ENCODE measurements around the gene ZNF497.
"Not testable (repeated sequence)": the region's sequence is repeated elsewhere in the genome, so short reads cannot be mapped to it uniquely, and the experiment has no call there.

The ZNF497 gene

DNA sequence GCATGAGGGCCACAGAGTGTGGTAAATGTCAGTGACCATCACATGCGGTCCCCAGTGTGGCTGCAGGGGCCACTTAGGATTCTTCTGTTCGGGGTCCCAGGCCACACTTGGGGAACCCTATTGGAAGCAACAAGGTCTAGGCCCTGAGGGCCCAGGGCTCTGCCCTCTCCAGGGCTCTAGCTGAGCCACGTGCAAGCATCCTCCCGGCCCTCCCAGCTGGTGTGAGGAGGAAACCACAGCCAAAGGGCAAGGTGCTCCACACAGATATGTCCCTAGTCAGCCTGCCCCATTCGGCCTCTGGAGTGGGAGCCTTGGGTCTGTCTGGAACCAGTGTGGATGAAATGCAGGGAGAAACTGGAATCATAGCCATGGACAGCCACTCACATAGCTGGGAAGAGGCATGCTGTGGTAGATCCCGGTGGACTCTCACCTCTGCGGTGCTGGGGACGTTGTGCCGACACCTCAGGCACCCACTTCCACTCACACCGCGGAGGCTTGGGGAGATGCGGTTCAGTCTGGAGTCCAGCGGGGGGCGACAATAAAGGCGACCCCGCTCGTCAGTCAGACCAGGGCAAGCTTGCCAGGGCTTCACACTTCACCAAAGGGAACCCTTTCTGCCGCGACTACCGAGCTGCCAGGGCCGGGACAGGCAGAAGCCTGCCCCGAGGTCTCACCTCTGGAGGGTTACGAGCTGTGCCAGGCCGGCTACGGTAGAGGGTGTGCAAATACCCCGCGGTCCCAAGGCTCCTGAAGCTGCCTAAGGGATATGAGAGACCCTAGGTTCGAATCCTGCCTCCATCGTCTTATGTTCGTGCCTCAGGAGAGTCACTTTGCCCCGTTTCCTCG is 4.3 kb upstream of the ZNF497 start:
- no peak for DNase-seq

DNA sequence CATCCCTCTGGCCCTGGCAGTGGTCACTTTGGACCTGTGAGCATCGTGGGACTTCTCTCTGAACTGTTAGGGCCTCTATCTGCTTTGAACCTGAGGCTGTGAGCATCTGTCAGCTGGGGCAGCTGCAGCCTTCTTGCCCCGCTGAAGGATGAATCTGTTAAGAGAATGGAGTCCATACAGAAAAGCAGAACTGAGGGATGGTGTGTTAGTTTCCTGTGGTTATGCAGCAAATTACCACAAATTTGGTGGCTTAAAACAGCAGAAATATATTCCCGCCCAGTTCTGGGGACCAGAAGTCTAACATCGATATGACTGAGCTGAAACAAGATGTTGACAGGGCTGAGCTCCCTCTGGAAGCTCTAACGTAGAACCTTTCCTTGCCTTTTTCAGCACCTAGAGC is 1.6 kb upstream of the ZNF497 start:
- no peak for DNase-seq

DNA sequence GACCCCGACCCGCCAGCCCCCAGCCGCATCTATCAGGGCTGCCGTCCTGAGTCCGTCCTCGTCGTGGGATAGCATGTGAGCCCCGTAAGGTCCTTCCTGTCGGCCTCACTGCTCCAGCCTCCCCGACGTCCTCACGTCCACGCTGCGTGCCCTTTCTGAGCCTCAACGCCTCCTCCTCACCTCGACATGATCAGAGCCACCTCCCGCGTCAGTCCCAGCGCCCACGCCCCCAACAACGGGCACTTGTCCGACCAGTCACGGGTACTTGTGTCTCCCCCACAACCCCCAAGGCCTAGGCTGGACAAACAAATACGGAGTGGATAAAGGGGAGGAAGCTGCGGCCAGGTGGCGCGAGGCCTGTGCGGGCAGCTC is 665 bp downstream of the ZNF497 start:
- DNase-seq, result no peak

DNA sequence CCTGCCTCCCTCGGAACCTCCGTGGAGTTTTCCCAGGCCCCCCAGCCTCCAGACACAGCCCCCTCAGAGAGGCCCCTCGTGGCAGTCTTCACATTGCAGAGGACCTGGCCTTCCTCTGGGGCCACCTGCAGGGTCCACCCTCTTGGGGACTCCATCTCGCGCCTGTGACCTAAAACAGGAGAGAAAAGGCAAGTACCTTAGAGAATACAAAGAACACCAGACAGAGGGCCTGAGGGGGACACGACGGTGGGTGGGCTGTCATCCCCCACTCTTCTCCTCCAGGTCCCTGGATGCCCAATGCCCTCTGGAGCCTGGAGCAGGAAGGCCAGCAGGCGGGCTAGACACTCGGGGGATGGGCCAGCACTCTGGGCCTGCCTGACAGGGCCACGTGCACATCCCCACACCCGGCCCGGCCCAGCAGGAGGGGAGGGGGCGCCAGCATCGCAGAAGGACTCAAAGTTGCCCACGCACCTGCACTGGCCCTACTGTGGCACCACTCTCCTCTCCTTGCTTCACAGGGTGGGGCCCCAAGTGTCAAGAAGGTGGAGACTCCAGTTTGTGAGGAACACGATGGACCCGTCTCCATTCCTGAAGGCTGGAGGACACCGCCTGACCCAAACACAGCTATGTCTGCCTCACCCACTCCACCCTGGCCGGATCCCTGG is 4.9 kb downstream of the ZNF497 start:
- no peak for DNase-seq

DNA sequence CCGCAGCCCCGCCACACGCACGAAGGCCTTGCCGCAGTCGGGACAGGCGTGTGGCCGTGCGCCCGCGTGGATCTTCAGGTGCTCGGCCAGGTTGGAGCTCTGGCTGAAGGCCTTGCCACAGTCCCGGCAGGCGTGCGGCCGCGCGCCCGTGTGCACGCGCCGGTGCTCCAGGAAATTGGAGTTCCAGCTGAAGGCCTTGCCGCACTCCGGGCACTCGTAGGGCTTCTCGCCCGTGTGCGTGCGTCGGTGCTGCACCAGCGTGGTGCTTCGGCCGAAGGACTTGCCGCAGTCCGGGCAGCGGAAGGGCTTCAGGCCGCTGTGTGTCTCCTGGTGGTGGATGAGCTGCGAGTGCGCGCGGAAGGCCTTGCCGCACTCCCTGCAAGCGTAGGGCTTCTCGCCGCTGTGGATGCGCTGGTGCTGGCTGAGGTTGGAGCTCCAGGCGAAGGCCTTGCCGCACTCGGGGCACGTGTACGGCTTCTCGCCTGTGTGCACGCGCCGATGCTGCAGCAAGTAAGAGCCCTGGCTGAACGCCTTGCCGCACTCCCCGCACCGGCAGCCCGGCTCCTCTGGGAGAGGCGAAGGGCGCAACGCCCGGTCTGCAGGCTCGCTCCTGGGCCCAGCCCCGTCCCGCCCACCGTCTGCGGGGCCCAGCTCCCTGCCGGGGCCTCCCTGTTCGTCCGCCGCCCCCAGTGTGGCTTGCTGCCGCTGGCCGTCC is 5.6 kb downstream of the ZNF497 start:
- DNase-seq, result peak; percentile 13

DNA sequence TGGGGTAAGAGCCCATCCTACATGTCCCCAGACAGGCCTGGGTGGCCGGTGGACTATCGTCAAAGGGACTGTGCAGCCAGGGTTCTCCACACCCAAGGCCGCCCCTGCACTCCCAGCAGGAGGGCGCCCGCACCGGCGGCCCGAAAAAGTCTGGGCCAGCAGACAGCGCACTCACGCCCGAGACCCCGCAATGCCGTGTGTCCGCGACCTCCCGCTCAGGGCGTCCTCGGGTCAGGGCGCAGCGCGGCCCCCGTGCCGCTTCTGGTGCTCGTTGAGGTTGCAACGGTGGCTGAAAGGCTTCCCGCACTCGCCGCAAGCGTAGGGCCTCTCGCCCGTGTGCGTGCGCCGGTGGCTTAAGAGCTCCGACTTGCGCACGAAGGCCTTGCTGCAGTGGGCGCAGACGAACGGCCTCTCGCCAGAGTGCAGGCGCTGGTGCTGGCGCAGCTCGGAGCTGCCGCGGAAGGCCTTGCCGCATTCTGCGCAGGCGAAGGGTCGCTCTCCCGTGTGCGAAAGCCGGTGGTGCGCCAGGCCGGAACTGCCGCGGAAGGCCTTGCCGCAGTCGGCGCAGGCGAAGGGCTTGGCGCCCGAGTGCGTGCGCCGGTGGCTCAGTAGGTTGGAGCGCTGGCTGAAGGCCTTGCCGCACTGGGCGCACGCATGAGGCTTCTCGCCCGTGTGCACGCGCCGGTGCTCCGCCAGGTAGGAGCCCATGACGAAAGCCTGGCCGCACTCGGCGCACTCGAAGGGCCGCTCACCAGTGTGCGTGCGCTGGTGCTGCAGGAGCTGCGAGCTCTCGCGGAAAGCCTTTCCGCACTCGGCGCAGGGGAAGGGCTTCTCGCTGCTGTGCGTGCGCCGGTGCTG is 6.4 kb downstream of the ZNF497 start:
- peak; percentile 50 for DNase-seq

DNA sequence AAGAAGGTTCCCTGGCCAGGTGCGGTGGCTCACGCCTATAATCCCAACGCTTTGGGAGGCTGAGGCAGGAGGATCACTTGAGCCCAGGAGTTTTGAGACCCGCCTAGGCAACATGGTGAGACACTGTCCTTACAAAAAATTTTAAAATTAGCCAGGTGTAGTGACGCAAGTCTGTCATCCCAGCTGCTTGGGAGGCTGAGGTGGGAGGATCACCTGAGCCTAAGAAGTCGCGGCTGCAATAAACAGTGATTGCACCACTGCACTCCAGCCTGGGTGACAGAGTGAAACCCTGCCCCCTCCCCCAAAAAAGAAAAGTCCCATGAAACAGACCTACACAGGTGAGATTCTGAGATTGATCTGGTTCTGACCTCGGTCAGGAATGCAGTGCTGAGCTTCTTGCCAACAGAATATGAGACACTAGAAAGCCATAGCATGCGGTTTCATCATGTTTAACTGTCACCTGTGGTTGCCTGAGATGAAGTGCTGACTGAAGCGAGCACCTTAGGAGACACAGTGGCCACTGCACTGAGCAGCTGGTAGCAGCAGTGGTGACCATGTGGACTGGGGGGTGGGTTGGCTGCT is 7.2 kb downstream of the ZNF497 start:
- DNase-seq, result no peak

DNA sequence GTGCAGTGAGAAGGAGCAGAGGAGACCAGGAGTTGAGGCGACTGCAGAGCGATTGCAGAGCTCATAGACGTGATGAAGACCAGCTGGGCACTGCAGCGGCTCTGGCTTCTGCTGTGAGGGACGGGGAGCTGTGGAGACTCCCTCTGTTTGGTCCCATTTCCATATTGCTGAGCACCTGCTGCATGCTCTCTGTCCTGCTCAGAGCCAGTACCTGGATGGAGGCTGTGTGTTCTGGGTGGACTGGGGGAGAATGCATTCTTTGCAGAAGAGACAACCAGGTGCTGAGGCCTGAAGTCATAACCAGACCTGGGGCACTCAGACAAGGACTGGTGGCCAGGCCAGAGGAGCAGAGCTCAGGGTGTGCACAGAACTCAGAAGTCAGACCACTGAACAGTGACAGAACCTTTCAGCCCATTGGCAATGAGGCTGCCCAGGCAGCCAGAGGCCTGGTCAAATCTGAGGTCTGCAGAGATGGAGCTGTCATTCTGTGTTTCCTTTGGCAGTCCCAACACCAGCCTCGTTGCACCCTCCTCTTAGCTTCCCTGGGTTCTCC is 8.0 kb downstream of the ZNF497 start:
- DNase-seq, result no peak

DNA sequence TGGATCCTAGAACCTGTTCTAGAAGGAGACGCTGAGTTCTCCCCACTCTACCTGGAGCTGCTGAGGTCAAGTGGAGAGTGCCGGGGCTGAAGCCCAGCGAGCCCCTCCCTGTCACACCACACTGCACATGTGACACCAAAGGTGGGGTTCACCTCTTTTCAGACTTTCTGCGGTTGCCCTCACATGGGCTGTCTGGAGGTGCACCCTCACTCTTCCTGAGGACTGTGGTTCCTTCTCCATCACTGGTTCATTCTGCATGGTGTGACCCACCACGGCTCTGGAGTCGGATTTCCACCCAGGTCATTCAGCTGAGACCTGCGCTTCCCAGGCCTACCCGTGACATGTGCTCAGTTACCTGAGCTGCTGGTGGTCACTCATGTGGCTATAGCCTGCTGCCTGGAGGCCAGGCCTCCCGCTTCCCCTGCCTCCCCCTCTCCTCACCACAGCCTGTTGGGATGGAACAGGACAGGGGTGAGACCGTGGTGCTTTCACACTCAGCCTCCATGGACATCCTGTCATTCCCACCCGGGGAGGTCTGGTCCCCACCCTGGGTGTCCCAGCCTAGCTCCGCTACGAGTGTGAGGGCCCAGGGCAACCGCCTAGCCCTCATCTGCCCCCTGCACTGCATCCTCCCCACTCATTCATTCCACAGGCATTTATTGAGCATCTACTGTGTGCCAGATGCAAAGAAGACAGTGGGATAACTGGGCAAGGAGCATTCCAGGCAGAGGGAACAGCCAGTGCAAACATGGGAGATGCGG is 8.7 kb downstream of the ZNF497 start:
- no peak for DNase-seq

DNA sequence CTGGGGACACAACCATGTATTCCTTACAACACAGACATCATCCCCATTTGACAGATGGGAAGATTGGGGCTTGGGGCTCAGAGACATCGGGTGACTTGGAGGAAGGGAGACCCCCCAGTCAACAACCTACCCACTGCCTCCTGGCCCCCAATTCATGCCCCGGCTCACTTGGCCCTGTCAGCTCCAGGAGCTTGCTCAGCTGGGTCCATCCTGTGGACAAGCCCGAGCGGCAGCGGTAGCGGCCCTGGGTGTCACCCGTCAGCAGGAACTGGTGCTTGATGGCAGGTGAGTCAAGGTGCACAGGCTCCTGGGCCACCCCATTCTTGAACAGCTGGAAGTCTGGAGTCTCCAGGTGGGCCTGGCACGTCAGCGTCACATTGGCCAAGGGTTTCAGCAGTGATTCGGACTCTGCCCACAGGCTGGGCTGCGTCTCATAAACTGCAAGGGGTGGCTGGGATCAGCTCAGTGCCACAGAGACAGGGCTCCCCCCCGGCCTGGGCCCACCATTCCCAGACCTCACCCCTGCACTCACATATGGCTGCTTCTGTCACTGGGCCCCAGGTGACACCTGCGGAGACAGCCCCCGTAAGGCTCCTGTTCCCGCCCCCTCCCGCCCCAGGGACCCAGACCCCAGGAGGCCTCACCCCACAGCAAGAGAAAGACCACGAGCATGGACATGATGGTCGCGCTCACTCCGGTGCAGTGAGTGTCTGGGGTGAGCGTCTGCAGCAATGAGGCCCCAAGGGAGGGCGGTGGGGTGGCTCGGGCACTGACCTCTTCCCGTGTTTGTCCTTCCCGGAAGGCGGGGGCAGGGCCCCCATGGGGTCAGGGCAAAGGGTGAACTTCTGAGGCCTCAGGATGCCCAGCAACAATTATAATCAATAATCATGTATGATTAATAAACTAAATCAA is 9.5 kb downstream of the ZNF497 start, which contains the start of gene A1BG:
Gene A1BG (minus strand): TSS at position 733 of the 912 bp plus-strand sequence. CDS start 55 bp downstream, at position 678.
- DNase-seq, result no peak

DNA sequence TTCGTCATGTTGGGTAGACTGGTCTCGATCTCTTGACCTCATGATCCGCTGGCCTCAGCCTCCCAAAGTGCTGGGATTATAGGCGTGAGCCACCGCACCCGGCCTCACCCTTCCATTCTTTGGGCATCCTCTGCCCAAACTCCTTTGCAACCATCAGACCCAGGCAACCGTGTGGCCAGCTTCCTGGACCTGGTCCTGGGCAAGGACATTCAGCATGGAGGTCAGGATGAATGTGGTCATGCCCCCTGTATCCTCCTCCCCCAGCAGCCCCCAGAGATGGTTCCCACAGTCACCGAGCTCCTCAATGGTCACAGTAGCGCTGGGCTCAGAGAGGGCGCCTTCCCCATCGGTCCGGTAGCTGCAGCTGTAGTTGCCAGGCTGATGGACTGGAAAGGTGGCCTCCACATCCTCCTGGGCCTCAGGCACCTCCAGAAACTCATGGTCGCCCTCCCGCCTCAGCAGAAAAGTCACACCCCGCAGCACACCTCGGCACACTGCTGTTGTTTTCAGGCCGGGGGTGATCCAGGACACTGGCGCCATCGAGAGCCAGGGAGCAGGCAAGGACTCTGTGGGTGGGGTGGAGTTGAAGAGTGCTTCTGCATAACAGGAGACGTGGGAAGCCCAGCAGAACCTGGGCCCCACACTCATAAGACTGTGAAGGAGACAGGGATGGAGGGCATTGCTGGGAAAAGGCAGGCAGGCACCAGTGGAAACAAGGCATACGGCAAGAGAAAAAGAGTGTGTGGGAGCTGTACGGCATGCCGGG is 10.4 kb downstream of the ZNF497 start:
- no peak for DNase-seq

DNA sequence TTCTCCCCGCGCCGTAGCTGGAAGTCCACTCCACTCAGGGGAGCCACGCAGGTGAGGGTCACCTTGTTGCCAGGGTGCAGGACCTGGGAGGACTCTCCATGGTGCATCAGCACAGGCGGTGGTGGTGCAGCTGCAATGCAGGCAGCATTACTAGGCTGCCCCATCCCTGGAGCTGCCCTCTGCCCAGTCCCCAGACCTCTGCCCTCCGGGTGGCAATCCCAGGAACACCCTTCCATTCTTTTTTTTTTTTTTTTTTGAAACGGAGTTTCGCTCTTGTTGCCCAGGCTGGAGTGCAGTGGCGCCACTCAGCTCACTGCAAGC is 11.0 kb downstream of the ZNF497 start:
- DNase-seq, result no peak

DNA sequence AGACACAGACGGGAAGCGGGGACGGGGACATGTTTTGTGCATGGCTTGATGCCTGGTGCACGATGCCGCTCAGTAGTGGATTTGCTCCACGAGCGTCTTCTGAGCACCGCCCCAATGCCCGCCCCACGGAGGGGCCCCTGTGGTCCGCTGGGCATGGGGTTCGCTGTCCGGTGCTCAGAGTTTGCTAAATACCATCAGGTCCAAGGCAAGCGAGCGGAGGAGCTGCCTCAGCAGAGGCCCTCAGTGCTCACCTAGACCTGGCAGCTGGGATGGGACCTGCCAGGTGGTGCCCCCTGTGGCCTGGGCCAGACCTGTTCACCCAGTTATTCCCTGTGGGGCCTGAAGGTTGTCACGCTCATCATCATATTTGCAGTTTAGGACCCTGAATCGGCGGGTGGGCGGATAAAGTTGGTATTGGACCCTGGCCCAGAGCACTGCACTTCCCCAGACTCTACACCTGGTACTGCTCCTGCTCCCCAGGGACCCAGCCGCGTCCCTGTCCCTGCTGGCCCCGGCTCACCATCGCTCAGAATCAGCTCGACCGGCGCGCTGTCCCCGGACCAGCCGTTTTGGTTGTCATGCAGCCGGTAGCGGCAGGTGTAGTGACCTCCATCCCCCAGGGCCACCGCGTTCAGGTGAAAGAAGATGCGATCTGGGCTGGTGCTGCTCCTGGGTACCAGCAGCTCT is 11.5 kb downstream of the ZNF497 start:
- DNase-seq, result no peak

DNA sequence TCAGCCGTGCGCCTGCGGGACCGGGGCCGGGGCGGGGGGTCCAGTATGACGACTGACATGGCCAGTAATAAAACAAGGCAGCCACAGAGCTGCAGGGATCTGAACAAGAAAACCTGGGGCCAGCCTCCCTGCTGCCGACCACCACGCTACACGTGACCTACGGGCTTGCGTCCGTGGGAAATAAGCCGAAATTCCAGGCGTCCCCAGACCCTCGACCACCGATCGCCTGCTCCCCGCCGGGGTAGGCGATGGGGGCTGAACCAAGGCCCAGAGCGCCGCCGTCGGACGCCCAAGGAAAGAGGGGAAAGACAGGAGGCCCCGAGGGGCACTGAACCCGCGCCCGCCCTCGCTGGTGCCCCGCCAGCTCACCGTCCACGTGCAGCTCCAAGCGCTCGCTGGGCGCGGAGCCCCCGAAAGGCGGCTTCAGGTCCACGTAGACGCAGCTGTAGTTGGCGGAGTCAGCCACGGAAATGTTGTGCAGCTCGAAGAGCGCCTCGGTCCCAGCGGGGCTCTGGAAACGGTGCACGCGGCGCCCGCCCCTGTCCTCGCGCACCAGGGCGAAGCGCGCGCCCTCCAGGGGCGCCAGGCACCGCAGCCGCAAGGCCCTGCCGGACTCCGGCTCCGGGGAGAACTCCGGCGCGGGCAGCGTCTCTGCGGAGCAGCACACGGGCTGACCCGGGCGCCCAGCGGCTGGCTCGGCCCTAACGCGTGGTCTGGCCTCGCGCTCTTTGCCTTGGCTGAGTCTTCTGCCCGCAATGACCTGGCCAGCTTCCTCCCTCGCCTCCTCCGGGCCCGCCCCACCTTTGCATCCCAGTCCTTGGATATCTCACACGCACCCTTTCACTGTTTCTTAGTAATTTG is 12.3 kb downstream of the ZNF497 start:
- DNase-seq, result no peak

DNA sequence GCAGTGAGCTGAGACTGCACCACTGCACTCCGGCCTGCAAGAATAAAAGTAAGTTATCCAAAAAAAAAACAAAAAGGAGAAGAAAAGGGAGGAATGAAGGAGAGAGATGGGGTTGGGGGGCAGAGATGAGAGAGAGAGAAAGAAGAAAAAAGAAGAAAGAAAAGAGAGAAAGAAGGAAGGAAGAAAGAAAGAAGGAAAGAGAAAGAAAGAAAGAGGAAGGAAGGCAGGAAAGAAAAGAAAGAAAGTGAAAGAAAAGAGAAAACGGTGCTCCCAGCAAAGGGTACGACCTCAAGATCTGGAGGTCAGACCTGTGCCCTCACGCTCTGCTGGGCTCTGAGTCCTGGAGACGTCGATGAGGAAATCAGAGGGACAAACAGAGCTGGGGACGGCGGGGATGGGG is 13.0 kb downstream of the ZNF497 start:
- DNase-seq, result no peak

DNA sequence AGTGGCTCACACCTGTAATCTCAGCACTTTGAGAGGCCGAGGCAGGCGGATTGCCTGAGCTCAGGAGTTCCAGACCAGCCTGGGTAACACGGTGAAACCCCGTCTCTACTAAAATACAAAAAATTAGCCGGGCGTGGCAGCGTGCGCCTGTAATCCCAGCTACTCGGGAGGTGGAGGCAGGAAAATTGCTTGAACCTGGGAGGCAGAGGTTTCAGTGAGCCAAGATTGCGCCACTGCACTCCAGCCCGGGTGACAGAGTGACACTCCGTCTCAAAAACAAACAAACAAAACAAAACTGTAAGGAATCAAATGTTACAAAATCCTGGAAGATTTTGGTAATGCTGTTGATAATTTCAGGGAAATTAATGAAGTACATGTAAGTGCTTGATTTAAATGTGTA is 14.5 kb downstream of the ZNF497 start:
- DNase-seq, result not testable (repeated sequence)

DNA sequence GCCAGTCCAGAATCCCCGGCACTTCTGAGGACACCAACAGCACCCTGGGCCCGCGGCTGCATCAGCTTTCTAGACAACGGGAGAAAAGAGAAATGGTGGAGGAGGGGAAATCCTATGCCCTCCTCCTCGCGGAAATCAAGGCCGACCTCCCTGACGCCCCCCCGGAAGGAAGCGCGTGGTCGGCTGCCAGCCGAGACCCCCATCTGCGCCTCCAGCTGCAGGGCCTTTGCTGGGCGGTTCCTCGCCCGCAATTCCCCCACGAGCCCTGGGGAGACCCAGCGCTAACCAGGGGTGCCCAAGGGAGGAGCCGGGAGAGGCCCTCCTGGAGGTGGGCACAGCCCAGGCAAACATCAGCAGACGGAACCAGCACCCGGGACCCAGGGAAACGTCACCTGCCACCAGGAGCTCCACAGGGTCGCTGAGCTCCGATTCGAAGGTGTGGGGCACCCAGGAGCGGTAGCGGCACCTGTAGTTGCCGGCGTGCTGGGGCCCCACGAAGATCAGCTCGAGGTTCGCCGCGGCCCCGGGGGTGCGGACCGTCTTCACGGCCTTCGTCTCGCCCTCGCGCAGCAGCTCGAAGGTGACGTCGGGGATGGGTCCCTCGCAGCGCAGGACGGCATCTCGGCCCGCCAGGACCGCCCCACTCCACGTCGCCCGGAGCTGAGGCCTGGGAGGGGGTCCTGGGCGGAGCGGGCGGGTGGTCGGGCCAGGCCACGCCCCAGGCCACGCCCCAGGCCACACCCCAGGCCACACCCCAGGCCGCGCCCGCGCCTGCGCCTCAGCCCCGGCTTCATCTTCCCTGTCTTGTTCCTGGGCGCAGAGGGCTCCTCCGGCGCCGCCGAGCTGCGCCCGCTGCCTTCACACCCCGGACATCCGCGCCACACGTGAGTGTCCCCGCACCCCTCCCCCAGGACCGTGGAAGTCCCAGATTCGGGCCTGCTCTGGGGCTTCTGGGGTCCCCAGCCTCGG is 15.3 kb downstream of the ZNF497 start:
- peak; percentile 78 for DNase-seq

All from EL (cell line).